ENCODE results near the gene GPATCH8. TPM values are rescaled to one million over a fixed set of nuclear protein-coding genes. Genes with fewer than 3 reads are reported as not detected.

The GPATCH8 gene
- polyA plus RNA-seq, 10 donors = 21.1 to 36.9 (median 27.0) TPM

DNA sequence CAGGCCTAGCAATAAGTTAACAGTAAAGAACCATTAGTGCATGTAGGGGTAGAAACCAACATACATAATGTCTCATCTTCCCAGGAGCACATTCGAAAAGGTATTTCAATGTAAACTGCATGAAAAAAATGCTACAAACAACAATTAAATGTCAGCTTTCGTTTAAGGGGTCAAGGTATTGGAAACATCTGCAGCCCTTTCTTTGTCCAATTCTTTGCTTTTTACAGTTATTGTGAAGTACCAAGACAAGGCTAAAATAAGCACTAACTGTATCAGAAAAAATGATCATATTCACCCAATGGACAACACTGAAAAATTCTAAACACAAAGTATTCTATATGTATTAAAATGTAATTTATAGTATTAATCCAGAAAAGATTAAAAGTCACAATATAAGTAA lies 37.9 kb downstream of the GPATCH8 start:
- DNase-seq = no peak

DNA sequence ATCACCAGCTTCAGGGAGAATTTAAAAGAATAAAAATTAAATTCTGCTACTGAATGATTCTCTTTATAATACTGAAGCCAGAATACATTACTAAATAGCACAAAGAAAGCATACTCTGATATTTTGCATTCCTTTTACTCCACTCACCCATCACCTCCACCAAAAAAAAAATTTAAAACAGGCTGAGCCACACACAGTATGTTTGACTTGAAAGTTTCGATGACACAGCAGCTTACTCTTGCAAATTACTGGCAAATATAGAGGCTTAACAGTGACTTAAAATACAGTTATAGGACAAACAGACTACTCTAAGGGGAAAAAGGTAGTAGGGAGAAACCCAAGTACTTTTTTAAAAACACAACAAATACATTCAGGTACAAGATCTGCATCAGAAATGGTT lies 39.2 kb downstream of the GPATCH8 start:
- peak in 1 of 3 donors; percentile 10 for DNase-seq

GRCh38 chr17:44451832-44452231 lies 51.4 kb downstream of the GPATCH8 start:
- DNase-seq = no peak

DNA sequence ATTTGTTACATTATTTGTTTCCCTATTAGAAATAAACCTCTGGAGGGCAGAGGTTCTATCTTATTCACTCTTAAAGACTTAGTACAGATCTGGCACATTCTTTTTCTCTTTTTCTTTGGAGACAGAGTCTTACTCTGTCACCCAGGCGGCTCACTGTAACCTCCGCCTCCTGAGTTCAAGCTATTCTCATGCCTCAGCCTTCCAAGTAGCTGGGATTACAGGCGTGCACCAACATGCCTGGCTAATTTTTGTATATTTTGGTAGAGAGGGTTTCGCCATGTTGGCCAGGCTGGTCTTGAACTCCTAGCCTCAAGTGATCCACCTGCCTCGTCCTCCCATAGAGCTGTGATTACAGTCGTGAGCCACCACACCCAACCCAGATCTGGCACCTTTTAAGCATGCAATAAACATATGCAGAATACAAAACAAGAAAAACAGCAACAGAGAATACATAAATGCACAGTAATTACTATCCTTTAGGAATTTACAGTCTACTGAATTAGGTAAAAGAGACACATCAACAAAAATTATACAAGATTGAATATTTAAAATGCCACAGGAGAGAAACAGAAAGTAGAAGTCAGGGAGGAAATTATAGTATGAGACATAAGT lies 52.1 kb downstream of the GPATCH8 start:
- DNase-seq = no peak

- DNase-seq = no peak
Measured at GRCh38 chr17:44448412-44448811, 54.8 kb downstream of the GPATCH8 start.

DNA sequence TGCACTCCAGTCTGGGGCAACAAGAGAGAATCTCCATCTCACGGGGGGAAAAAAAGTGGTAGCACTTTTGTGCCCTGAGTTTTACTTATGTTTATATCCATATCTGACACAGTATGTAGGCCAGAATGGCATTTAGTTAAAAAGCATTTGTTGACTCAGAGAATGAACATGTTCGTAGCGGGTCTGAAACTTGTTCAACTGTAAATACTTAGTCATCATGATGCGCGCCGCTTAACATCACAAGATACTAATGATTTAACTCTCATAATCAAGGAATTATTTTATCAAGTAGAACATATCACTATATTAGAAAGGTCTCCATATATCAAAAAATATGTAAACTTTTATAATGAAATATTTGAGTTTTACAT lies 58.5 kb downstream of the GPATCH8 start:
- DNase-seq = peak in 1 of 3 donors; percentile 9

DNA sequence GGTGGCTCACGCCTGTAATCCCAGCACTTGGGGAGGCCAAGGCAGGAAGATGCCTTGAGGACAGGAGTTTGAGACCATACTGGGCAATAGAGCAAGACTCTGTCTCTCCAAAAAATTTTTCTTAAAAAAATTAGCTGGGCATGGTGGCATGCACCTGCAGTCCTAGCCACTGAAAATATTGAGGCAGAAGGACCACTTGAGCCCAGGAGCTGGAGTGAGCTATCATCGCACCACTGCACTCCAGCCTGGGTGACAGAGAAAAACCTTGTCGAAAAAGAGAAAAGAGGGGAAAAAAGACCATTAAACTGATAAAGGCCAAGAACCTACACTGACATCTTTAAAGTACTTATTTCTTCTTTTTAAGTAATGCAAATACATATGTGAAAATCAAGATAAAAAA lies 60.4 kb downstream of the GPATCH8 start:
- DNase-seq = no peak

DNA sequence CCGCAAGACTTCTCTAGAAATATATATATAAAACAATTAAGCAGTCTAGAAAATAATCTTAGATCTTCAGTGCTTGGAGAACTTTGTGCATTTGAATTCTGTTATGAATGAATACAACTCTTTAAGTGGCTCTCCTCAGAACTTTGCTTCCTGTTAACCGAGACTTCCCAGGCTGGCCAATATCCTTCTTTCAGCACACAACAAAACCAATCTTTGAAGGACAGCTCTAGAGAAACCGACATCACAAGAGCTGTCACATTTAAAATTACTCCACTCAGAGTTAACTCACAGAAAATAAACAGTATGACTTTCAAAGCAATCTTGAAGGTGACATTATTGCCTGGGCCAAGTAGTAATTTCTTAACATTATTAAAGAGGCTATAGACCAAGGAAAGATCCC lies 64.0 kb downstream of the GPATCH8 start:
- no peak for DNase-seq

DNA sequence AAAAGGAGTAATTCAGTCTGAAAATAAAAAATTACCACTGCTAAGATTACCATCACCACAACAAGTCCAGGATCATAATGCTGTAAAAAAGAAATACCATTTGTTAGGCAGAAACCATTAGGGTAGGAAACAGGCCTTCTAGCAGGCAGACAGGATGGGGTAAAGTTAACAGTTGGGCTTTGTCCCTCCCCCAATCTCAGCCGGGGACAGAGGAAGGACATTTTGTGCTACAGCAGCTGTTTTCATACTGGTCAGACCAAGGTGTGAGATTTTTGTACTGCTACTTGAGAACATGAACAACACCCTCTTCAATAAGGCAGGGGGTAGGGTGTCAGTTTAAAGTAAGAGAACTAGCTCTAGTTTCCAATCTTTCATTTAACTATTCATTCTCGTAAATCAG lies 64.6 kb downstream of the GPATCH8 start:
- peak; percentile 14 to 41 (median 30) for DNase-seq

DNA sequence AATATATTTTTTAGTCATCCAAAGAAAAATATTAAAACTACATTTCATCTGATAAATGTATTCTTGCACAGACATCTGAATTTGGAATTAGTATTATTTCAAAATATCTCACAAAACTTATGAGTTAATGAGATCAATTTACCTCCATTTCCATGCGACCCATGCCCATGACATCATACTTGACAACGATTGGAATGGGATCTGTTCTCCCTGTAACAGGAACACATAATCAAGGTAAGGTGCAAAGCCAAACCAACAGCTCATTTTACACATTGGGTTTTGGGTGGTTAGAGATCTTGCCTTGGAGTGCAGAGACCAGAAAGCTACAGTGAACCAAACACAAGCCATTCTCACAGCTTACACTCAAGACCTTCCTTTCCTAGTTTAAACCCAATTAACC lies 66.9 kb downstream of the GPATCH8 start:
- DNase-seq = no peak

GRCh38 chr17:44432254-44433157 lies 70.7 kb downstream of the GPATCH8 start:
- no peak for DNase-seq

DNA sequence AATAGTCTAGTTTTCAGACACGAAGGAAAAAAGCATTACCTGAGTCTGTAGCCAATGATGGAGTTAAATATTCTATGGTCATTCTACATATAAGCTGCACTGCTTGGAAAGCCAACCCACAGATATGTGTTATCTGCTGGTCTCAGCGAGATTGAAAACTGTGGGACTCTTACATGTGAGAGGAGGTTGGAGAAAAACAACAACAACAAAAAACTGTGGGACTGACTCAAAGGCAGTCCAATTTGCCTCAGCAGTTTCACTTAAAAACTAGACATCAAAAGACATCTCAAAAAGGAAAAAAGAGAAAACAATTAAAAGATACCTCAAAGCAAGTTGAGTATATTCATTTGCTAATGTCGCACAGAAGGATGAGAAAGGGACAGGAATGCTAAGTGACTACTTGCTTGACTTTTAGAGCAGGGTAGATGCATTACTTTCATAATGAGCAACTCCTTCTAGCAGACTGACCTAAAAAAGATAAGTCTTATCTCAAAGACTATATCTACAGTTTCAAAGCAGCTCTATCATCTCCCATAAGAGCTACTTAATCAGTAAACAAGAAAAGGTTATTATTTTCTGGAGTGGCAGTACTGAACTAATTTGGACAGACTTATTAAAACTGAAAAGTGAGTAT lies 78.3 kb downstream of the GPATCH8 start:
- DNase-seq = no peak

GRCh38 chr17:44417553-44417952 lies 85.7 kb downstream of the GPATCH8 start:
- DNase-seq = peak in 1 of 3 donors; percentile 21

GRCh38 chr17:44416558-44417289 lies 86.5 kb downstream of the GPATCH8 start:
- DNase-seq = no peak

DNA sequence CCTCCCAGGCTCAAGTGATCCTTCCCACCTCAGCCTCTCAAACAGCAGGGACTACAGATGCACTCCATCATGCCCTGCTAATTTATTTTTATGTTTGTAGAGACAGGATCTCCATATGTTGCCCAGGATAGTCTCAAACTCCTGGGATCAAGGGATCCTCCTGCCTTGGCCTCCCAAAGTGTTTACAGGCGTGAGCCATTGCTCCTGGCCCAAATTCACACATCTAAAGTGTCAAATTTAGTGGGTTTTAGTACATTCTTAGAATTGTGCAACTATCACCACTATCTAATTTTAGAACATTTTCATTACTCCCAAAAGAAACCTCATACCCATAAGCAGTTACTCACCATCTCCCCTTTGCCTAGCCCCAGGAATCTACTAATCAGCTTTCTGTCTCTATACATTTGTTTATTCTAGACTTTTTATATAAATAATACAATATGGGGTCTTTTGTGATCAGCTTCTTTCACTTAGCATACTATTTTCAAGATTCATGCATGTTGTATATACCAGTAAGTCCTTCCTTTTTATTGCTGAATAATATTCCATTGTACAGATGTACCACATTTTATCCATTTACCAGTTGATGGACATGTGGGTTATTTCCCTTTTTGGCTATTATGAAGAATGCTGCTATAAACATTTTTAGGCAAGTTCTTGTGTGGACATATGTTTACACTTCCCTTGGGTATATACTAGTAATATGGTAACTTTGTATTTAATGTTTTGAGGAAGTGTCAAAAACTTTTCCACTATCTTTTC lies 88.6 kb downstream of the GPATCH8 start:
- DNase-seq = no peak

GRCh38 chr17:44409309-44410028 lies 93.7 kb downstream of the GPATCH8 start:
- no peak for DNase-seq

GRCh38 chr17:44408786-44409185 lies 94.4 kb downstream of the GPATCH8 start:
- DNase-seq = no peak

- no peak for DNase-seq
Measured at GRCh38 chr17:44402564-44403172, 100.5 kb downstream of the GPATCH8 start.

DNA sequence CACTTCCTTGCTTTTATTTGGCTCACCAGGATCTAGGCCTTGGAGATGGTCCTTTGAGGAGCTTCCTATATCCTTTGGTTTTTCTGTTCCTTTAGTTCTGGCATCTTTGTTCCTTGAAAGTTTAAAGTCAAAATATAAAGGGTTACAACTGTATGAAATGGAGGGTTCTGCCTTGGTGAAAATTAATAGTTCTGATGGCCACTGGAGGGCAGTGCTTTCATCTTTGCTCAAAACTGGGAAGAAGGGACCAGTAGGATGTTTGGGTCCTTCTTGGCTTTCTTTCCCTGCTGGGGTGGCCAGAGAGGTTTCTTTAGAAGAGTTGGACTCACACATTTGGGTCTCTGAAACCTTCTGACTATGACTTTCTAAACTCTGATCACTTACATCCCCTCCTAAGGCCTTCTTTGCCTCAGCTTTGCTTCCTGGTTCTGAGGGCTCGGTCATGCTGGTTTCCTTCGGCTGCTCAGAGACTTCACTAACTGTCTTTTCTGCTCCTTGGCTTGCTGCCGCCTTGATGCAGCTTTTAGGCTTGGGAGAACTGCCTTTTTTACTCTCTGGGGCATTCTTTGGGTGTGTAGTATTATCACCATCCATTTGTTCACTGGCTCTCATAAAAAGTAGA lies 102.9 kb downstream of the GPATCH8 start:
- no peak for DNase-seq

All from muscle of back (tissue), 11 donors.